NCI-H226 (cell line): ENCODE measurements around the gene KRT75.

Experiments
- DNase-seq: peaks from one replicate; pipeline ENCODE4 v3.0.0-alpha.2; 2015

KRT75 gene

GRCh38 chr12:52439420-52439819 is 5.2 kb upstream of the KRT75 start:
- no peak for DNase-seq

- no peak for DNase-seq
Observed at GRCh38 chr12:52438305-52439301, 4.4 kb upstream of the KRT75 start.

GRCh38 chr12:52437508-52437907 is 3.3 kb upstream of the KRT75 start:
- no peak for DNase-seq

GRCh38 chr12:52436828-52437474 is 2.8 kb upstream of the KRT75 start:
- DNase-seq: no peak

GRCh38 chr12:52436000-52436827 is 2.0 kb upstream of the KRT75 start:
- DNase-seq: peak; percentile 94

GRCh38 chr12:52435659-52435999 is 1.5 kb upstream of the KRT75 start:
- DNase-seq: no peak

GRCh38 chr12:52434760-52435530 is 774 bp upstream of the KRT75 start:
- DNase-seq: peak; percentile 91

GRCh38 chr12:52433501-52434080 is 580 bp downstream of the KRT75 start:
- DNase-seq: no peak

GRCh38 chr12:52432559-52433207 is 1.5 kb downstream of the KRT75 start:
- no peak for DNase-seq

- DNase-seq: no peak
Observed at GRCh38 chr12:52428121-52428520, 6.0 kb downstream of the KRT75 start.

- DNase-seq: no peak
Observed at GRCh38 chr12:52427083-52427482, 7.1 kb downstream of the KRT75 start.

GRCh38 chr12:52426034-52426433 is 8.1 kb downstream of the KRT75 start:
- DNase-seq: no peak

- DNase-seq: no peak
Observed at GRCh38 chr12:52425466-52425865, 8.7 kb downstream of the KRT75 start.

- DNase-seq: no peak
Observed at GRCh38 chr12:52423661-52424500, 10.3 kb downstream of the KRT75 start.

GRCh38 chr12:52423035-52423434 is 11.1 kb downstream of the KRT75 start:
- no peak for DNase-seq

GRCh38 chr12:52419656-52420055 is 14.5 kb downstream of the KRT75 start:
- DNase-seq: no peak

- DNase-seq: no peak
Observed at GRCh38 chr12:52418576-52419110, 15.5 kb downstream of the KRT75 start.

- no peak for DNase-seq
Observed at GRCh38 chr12:52417740-52418139, 16.4 kb downstream of the KRT75 start.

- DNase-seq: no peak
Observed at GRCh38 chr12:52416795-52417194, 17.4 kb downstream of the KRT75 start.
